Hepatocyte (in vitro differentiated cells): ENCODE measurements around the gene SERPINB13.

ENCODE experiments used
- CTCF ChIP-seq: fragments of 200-600 bp; sonication (generic); IDR thresholded peaks from 2 replicates; pipeline ENCODE4 v1.5.1; 2016; ENCODE audit warnings: antibody characterized with exemption, mild to moderate bottlenecking; ENCODE audit not compliant: poor library complexity
- EZH2 ChIP-seq: fragments of 200-600 bp; sonication (generic); IDR thresholded peaks from 2 replicates; pipeline ENCODE4 v1.6.1; 2016; ENCODE audit warnings: antibody characterized with exemption, mild to moderate bottlenecking, borderline replicate concordance

GRCh38 chr18:63585988-63586387 lies 1.2 kb upstream of the SERPINB13 start:
- TF ChIP-seq CTCF (no peak), EZH2 (no peak)
